HG03442 (cell line): ENCODE results near the gene RBM4.

Source experiments
- ATAC-seq: cut with Tn5 transposase; IDR thresholded peaks from one replicate; pipeline ENCODE4 v1.9.1; 2021; ENCODE audit warnings: mild to moderate bottlenecking, moderate library complexity; ENCODE audit not compliant: unreplicated experiment

The RBM4 gene

DNA sequence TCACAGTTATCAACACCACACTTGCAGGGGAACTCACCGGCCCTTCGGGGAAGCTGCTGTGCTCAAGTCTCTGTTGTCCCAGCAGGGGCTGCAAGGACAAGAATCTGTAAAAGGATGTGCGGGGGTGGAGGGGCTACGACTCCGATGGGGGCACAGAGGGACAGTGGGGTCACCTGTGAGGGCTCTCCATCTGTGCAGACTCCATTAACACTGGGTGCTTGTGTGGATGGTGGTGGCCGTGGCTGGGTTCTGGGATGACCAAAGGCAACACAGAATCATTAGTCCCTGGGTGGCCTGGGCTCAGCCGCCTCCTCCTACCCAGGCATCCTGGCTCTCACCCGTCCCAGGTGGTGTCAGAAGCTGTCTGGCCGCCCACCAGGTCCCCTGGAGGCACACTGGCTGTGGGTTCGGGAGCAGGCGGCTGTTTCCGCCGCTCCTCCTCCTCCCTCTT lies 49.4 kb downstream of the RBM4 start:
- no peak for ATAC-seq

GRCh38 chr11:66688561-66689534 lies 50.3 kb downstream of the RBM4 start:
- no peak for ATAC-seq

DNA sequence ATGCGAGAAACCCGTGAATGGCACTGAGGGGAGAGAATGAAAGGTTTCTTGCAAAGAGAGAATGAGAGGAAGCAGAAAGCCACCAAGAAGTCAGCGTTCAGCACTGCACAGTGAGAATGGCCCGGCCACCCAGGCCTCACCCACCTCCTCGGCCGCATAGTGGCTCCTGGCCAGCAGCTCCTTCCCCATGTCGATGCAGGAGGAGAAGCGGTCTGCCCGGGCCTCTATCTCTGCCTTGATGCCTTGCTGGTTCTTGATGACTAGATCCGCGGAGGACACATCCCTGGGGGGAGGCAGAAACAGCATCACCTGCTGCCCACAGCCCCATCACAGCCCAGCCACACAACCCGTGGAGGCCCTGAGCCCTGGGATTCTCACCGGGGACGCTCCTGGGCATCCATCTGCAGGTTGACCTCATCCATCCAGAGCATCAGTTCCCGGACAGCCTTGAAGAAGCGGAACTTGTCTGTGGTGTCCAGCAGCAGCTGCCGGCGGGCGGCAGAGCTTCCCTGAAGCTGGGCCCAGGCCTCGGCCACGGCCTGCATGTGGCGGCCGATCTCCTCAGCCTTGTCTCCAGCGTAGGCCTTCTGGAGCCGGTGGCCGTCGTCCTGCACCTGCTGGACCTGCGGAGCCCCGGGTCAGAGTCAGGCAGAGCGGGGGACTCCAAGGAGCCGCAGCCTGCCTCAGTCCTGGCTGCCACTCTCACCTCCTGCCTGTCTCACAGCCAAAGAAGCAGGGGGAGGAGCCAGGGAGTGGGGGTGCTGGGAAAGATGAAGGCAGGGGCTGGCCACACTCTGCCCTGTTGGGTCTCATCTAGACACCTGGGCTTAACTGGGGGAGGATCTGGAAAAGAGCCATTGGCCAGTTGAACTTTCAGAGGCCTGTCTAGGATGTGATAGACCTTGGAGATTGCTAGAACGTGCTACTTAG lies 51.4 kb downstream of the RBM4 start:
- no peak for ATAC-seq

GRCh38 chr11:66691311-66691980 lies 52.9 kb downstream of the RBM4 start:
- no peak for ATAC-seq

GRCh38 chr11:66692446-66692845 lies 53.9 kb downstream of the RBM4 start:
- no peak for ATAC-seq

GRCh38 chr11:66692871-66693331 lies 54.4 kb downstream of the RBM4 start:
- no peak for ATAC-seq

- ATAC-seq, result no peak
Observed at GRCh38 chr11:66693356-66694055, 55.0 kb downstream of the RBM4 start.

DNA sequence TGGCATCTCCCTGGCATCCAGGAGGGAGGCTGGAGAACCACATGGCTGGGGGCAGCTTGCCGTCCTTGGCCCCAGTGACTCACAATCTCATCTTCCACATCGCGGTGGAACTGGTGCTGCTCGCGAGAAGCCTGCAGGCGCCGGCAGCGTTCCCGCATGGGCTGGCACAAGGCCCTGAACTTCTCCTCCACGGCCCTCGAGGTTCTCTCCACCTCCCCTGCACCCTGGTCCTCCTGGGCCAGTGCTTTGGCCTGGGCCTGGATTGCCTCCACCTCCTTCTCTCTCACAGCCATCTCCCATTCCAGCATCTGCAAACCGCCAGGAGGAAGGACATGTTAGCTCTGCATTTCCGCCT lies 55.5 kb downstream of the RBM4 start:
- no peak for ATAC-seq

DNA sequence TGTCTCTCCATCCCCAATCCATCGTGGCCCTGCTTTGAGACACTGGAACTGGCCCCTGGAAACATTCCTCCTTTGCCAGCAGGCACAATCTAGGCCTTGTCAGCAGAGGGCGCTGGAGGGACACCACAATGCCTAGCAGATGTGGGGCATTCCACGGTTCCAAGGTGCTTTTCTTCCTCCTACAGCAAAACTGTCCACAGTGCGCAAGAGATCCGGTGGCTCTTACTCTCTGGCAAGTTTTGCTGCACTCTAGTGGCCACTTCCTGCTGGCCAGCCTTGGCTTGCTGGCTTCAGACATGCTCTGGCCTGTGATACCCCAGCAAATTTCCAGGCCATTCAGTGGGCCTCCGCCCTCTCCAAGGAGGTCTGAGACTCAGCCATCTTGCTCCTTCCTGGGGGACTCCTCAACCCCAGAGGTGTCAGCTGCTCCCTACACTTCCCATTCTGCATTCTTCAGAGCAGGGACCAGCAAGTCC lies 56.3 kb downstream of the RBM4 start:
- ATAC-seq, result peak; percentile 49
